Lung (tissue), 12 donors: ENCODE measurements around the gene CCDC194. TPM values are rescaled to one million over a fixed set of nuclear protein-coding genes. Genes with fewer than 3 reads are reported as not detected.

Experiments
- ATAC-seq: fragments of 200-7000 bp; cut with Tn5 transposase; one replicate; pipeline ENCODE4 v1.9.1; 2020; ENCODE audit warnings: moderate number of reproducible peaks; ENCODE audit not compliant: insufficient read depth, low FRiP score
- DNase-seq, 3 donors: peaks; one replicate each; pipeline ENCODE4 v3.0.0-alpha.2; 2013 to 2017
- H3K27ac ChIP-seq, 2 donors: one replicate each; pipeline ENCODE4 v1.5.1; 2013; ENCODE audit warnings: mild to moderate bottlenecking in 2 of 2, moderate library complexity in 2 of 2, control low read depth in 1 of 2, inconsistent platforms in 1 of 2, low read depth in 1 of 2, low read length in 1 of 2
- H3K27me3 ChIP-seq, 3 donors: one replicate each; pipeline ENCODE4 v1.5.1; 2013; ENCODE audit warnings: low read length in 2 of 3; ENCODE audit not compliant: control insufficient read depth in 3 of 3, insufficient read depth in 3 of 3
- H3K36me3 ChIP-seq, 4 donors: one replicate each; pipeline ENCODE4 v1.5.1; 2013; ENCODE audit warnings: low read length in 4 of 4, mild to moderate bottlenecking in 1 of 4, moderate library complexity in 1 of 4; ENCODE audit not compliant: control insufficient read depth in 4 of 4, insufficient read depth in 4 of 4
- H3K4me1 ChIP-seq, 5 donors: one replicate each; pipeline ENCODE4 v1.5.1; 2013; ENCODE audit warnings: low read length in 5 of 5, mild to moderate bottlenecking in 2 of 5, moderate library complexity in 1 of 5; ENCODE audit not compliant: control insufficient read depth in 5 of 5, insufficient read depth in 5 of 5
- H3K4me3 ChIP-seq: one replicate; pipeline ENCODE4 v1.5.1; 2013; ENCODE audit warnings: mild to moderate bottlenecking, control low read depth, moderate library complexity
- H3K9ac ChIP-seq, 2 donors: one replicate each; pipeline ENCODE4 v1.5.1; 2013; ENCODE audit warnings: low read length in 2 of 2, control low read depth in 1 of 2; ENCODE audit not compliant: insufficient read depth in 1 of 2
- H3K9me3 ChIP-seq, 4 donors: one replicate each; pipeline ENCODE4 v1.5.1; 2013; ENCODE audit warnings: low read length in 3 of 4, mild to moderate bottlenecking in 1 of 4, moderate library complexity in 1 of 4; ENCODE audit not compliant: control insufficient read depth in 4 of 4, insufficient read depth in 3 of 4
- WGBS, 2 donors: extraction: QIAGEN DNeasy Blood & Tissue Kit; methylation state at CpG; one replicate each; pipeline ENCODE4 v1.1.7; 2013; 5-methylcytosine and 5-hydroxymethylcytosine counted together
- polyA plus RNA-seq, 2 donors: library from polyadenylated mRNA; stranded (reverse); fragments of 200-250 nt; gene quantifications; one replicate each; pipeline ENCODE4 v1.2.1, GENCODE V29; 2013
- total RNA-seq, 2 donors: library from RNA; depleted of rRNA in 1 of 2; stranded (reverse); fragments of >200 nt in 1 of 2; gene quantifications; one replicate each; pipeline ENCODE4 v1.2.1, GENCODE V29; 2014 to 2021
- TF ChIP-seq, protein P1 (sequence below): IDR thresholded peaks from 2 replicates; pipeline ENCODE4 v1.5.1; 2012; ENCODE audit warnings: mild to moderate bottlenecking; ENCODE audit errors: control extremely low read depth, extremely low read depth
- donor health status: control.
- donor health status: control.
- donor health status: Bipolar disorder and iron deficiency.
- donor health status: healthy.
- donor health status: DM: yes; HTN: yes; CAD: no.

CCDC194 gene
- total and polyA plus RNA-seq, 4 donors, result 0.13 to 0.74 (median 0.37) TPM; not detected in 1

DNA sequence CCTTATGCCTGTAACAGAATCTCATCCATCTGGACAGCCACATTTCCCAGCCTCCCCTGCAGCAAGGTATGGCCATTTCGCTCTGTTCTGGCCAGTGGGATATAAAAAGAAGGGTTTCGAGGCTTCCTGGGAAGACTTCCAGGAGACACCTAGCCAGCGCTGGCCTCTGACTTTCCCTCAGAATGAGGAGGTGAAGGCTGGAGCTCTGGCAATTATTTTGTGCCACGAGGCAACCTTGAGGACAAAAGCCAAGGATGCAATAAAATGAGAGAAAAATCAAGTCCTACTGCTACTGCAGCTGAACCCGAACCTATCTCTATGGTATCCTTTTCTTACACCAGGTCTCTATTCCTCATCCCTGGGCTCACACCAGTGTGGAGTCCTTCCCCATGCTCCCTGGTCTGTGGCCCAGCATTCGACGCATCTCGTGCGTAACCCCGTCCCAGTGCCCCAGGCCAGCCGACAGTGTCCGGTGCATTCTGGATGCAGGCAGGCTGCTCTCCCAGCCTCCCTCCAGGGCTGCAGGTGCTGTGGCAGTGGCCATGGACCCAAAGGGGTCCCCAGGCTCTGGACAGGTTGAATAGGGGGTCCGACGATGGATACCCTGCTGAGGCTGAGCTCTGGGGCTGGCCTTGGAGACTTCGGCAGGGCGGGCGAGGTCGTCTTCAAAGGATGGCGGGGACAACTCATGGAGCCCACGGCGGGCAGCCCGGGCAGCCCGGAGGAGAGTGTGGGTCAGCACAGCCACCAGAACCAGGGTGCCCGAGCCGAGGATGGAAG lies 42.3 kb upstream of the CCDC194 start:
- Histone ChIP-seq H3K9me3 (peaks cover 0 to 2% (median under 1%) of the 10 kb centered on the region in 4 donors), H3K4me1 (no peaks in the 10 kb centered on the region), H3K36me3 (peaks cover 0 to 9% (median 0%) of the 10 kb centered on the region in 4 donors), H3K27me3 (no peaks in the 10 kb centered on the region), H3K27ac (no peak overlapping the region), H3K9ac (no peak overlapping the region), H3K4me3 (no peak overlapping the region)
- TF ChIP-seq, protein P1, sequence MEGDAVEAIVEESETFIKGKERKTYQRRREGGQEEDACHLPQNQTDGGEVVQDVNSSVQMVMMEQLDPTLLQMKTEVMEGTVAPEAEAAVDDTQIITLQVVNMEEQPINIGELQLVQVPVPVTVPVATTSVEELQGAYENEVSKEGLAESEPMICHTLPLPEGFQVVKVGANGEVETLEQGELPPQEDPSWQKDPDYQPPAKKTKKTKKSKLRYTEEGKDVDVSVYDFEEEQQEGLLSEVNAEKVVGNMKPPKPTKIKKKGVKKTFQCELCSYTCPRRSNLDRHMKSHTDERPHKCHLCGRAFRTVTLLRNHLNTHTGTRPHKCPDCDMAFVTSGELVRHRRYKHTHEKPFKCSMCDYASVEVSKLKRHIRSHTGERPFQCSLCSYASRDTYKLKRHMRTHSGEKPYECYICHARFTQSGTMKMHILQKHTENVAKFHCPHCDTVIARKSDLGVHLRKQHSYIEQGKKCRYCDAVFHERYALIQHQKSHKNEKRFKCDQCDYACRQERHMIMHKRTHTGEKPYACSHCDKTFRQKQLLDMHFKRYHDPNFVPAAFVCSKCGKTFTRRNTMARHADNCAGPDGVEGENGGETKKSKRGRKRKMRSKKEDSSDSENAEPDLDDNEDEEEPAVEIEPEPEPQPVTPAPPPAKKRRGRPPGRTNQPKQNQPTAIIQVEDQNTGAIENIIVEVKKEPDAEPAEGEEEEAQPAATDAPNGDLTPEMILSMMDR, result no peak
- no peak for DNase-seq
- 95 to 97% methylated on average over 25 of the region's 25 CpGs for WGBS, 2 donors
- ATAC-seq, result no peak

DNA sequence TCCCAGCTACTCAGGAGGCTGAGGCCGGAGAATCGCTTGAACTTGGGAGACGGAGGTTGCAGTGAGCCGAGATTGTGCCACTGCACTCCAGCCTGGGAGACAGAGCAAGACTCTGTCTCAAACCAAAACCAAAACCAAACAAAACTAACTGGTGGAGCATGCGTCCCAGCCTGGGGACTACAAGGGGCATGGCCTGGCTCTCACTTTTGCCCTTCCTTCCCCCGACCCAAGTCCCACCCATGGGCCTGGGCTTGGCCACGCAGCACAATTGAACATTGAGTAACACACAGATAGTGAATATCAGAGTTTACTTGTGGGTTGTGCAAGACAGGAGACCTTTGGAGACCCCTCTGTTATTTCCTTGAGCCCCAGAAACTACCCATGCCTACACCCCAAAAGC lies 41.2 kb upstream of the CCDC194 start:
- WGBS, 2 donors, result 79 to 85% methylated on average over 7 of the region's 7 CpGs
- Histone ChIP-seq H3K36me3 (peaks cover 0 to 9% (median 0%) of the 10 kb centered on the region in 4 donors), H3K4me1 (no peaks in the 10 kb centered on the region), H3K9me3 (peaks cover 0 to 2% (median 0%) of the 10 kb centered on the region in 4 donors), H3K9ac (no peak overlapping the region), H3K27me3 (no peaks in the 10 kb centered on the region), H3K27ac (no peak overlapping the region), H3K4me3 (no peak overlapping the region)
- ATAC-seq (no peak), DNase-seq (no peak)
- TF ChIP-seq, protein P1, result no peak

DNA sequence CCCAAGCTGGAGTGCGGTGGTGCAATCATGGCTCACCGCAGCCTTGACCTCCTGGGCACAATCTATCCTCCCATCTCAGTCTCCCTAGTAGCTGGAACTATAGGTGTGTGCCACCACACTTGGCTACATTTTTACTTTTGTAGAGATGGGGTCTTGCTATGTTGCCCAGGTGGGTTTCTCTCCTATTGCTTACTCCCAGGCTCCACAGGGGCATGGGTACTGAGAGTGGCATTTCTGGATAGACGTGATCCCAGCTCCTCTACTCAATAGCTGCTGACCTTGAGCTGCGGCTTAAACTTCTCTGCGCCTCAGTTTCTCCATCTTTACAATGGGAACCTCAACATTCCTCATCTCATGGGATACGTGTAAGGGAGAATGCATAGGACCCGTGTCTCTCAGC lies 37.4 kb upstream of the CCDC194 start:
- ATAC-seq (no peak), DNase-seq (no peak)
- Histone ChIP-seq H3K4me3 (no peak overlapping the region), H3K9me3 (peaks cover 0 to 2% (median 0%) of the 10 kb centered on the region in 4 donors), H3K27ac (no peak overlapping the region), H3K36me3 (peaks cover 0 to 9% (median 0%) of the 10 kb centered on the region in 4 donors), H3K4me1 (no peaks in the 10 kb centered on the region), H3K27me3 (no peaks in the 10 kb centered on the region), H3K9ac (no peak overlapping the region)
- TF ChIP-seq, protein P1, result no peak
- 90% methylated on average over 7 of the region's 7 CpGs for WGBS, 2 donors
